Measurements from ENCODE around the gene PFKL.

DNA sequence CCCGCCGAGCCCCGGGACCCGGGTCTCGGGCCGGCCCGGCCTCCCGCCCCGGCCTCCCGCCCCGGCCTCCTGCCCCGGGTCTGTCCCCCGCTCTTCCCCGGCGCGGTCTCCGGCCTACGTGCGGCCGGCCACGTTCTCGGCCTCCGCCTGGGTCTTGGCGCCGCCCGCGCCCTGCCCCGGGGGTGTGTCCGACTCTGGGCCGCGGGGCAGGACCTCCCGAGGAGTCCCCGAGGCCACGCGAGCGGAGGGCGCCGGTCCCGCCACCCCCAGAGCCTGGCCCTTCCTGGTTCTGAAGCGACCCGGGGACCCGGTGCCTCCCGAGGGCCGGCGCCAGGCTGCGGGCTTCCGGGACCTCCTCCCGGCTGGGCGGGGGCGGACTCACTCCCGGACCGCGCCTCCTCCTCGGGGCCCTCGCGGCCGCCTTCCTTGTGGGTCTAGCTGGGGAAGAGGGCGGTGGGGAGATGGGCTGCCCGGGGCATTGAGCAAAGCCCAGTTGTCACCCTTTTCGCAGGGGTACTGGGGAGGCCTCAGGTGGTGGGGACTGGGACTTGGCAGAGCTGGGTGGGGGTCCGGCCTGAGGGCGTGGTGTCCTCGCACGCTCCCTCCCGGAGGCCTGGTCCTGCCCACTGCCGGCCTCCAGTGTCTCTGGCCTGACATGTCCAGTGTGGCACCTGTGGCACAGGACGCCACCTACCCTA lies 558 bp downstream of the PFKL start:
- TF ChIP-seq, protein P1, sequence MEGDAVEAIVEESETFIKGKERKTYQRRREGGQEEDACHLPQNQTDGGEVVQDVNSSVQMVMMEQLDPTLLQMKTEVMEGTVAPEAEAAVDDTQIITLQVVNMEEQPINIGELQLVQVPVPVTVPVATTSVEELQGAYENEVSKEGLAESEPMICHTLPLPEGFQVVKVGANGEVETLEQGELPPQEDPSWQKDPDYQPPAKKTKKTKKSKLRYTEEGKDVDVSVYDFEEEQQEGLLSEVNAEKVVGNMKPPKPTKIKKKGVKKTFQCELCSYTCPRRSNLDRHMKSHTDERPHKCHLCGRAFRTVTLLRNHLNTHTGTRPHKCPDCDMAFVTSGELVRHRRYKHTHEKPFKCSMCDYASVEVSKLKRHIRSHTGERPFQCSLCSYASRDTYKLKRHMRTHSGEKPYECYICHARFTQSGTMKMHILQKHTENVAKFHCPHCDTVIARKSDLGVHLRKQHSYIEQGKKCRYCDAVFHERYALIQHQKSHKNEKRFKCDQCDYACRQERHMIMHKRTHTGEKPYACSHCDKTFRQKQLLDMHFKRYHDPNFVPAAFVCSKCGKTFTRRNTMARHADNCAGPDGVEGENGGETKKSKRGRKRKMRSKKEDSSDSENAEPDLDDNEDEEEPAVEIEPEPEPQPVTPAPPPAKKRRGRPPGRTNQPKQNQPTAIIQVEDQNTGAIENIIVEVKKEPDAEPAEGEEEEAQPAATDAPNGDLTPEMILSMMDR (IDR thresholded peaks at IDR 0.05) = no peak
- peak; percentile 11 to 62 for TF ChIP-seq POLR2A (IDR thresholded peaks at IDR 0.05)

All from adrenal gland (tissue), 5 donors.